ENCODE measurements around the gene DENND5A. TPM values are rescaled to one million over a fixed set of nuclear protein-coding genes. Genes with fewer than 3 reads are reported as not detected.

The DENND5A gene
- total RNA-seq, 1 donor from 2014 or later = 156 TPM

DNA sequence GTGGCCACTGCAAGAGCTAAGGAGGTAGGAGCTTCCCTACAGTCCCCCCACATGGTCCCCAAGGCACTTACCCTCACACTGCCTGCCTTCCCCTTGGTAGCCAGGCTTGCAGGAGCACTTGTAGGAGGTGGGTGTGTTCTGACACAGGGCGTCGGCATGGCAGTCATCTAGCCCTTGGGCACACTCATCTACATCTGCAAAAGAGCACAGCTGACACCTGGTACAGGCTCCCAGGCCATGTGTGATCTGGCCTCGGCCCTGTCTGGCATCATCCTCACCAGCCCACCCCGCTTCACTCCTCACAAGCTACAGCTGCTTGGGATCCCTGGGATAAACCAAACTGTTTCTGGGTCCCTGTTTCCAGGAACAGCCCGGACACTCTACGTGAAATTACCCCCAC is 175.5 kb downstream of the DENND5A start:
- Histone ChIP-seq H3K4me3 (ENCODE audit: insufficient read depth, low read depth, low read length) (no peak overlapping the region), H2AFZ (ENCODE audit: low read depth, low read length) (no peak overlapping the region), H3K36me3 (ENCODE audit: insufficient read depth, low read length) (no peaks in the 10 kb centered on the region), H3K9ac (ENCODE audit: low read length) (no peak overlapping the region), H4K20me1 (ENCODE audit: insufficient read depth, low read length) (peaks cover 6% of the 10 kb centered on the region), H3K4me1 (ENCODE audit: insufficient read depth, low read length) (peaks cover 4% of the 10 kb centered on the region), H3K4me2 (ENCODE audit: low read length) (no peak overlapping the region), H3K79me2 (ENCODE audit: insufficient read depth, low read length) (no peaks in the 10 kb centered on the region), H3K9me3 (ENCODE audit: insufficient read depth, low read depth, low read length) (no peaks in the 10 kb centered on the region), H3K27ac (ENCODE audit: low read depth, low read length) (no peak overlapping the region), H3K27me3 (ENCODE audit: insufficient read depth, low read length) (peaks cover 7% of the 10 kb centered on the region)
- DNase-seq (ENCODE audit: low read depth) (no peak), FAIRE-seq (no peak)
- Mint-ChIP-seq H3K27ac (ENCODE audit: unreplicated experiment) (no peak overlapping the region), H3K4me3 (ENCODE audit: unreplicated experiment) (no peak overlapping the region), H3K9me3 (ENCODE audit: unreplicated experiment) (peaks cover under 1% of the 10 kb centered on the region), H3K4me1 (ENCODE audit: low read depth, unreplicated experiment) (no peaks in the 10 kb centered on the region), H3K36me3 (ENCODE audit: low read depth, unreplicated experiment) (peaks cover 5% of the 10 kb centered on the region), H3K27me3 (ENCODE audit: low read depth, unreplicated experiment) (peaks cover 41% of the 10 kb centered on the region)
- TF ChIP-seq, protein P1, sequence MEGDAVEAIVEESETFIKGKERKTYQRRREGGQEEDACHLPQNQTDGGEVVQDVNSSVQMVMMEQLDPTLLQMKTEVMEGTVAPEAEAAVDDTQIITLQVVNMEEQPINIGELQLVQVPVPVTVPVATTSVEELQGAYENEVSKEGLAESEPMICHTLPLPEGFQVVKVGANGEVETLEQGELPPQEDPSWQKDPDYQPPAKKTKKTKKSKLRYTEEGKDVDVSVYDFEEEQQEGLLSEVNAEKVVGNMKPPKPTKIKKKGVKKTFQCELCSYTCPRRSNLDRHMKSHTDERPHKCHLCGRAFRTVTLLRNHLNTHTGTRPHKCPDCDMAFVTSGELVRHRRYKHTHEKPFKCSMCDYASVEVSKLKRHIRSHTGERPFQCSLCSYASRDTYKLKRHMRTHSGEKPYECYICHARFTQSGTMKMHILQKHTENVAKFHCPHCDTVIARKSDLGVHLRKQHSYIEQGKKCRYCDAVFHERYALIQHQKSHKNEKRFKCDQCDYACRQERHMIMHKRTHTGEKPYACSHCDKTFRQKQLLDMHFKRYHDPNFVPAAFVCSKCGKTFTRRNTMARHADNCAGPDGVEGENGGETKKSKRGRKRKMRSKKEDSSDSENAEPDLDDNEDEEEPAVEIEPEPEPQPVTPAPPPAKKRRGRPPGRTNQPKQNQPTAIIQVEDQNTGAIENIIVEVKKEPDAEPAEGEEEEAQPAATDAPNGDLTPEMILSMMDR (IDR thresholded peaks at IDR 0.05; ENCODE audit: insufficient read depth, low read depth, low read length) = no peak
- no peak for TF ChIP-seq EZH2 (IDR thresholded peaks at IDR 0.05; ENCODE audit: insufficient read depth, low read length)

DNA sequence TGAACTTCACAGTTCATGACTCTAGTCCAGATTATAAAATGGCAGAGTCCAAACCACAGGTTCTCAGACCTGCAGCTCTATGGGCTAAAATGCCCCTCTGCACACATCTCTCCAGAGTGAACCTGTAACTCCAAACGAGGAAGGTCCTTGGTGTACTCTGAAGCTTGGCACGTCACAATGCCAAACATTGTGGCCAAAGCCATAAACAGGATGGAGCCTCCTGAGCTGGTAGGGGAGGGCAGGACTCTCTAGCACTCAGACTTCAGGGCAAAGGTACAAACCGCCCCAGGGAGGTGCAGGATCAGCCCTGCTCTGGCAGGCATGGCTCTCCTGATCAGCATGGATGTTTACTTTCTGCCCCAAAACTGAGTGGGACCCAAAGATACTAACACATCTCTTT is 176.1 kb downstream of the DENND5A start:
- FAIRE-seq = no peak

More for the DNA sequence above, 176.1 kb downstream of the DENND5A start:
- H3K27ac ChIP-seq (ENCODE audit: low read depth, low read length) = no peak overlapping the region
- Mint-ChIP-seq H3K27me3 (ENCODE audit: low read depth, unreplicated experiment) (peaks cover 39% of the 10 kb centered on the region), H3K4me1 (ENCODE audit: low read depth, unreplicated experiment) (no peaks in the 10 kb centered on the region), H3K9me3 (ENCODE audit: unreplicated experiment) (no peaks in the 10 kb centered on the region), H3K36me3 (ENCODE audit: low read depth, unreplicated experiment) (peaks cover 1% of the 10 kb centered on the region), H3K4me3 (ENCODE audit: unreplicated experiment) (peak overlapping the region; percentile 8), H3K27ac (ENCODE audit: unreplicated experiment) (no peak overlapping the region)
- H3K79me2 ChIP-seq (ENCODE audit: insufficient read depth, low read length) = no peaks in the 10 kb centered on the region
- no peak overlapping the region for H3K9ac ChIP-seq (ENCODE audit: low read length)
- H4K20me1 ChIP-seq (ENCODE audit: insufficient read depth, low read length) = peaks cover 6% of the 10 kb centered on the region
- no peak for TF ChIP-seq EZH2 (IDR thresholded peaks at IDR 0.05; ENCODE audit: insufficient read depth, low read length)
- TF ChIP-seq, protein P1 (IDR thresholded peaks at IDR 0.05; ENCODE audit: insufficient read depth, low read depth, low read length) = no peak
- H3K9me3 ChIP-seq (ENCODE audit: insufficient read depth, low read depth, low read length) = no peaks in the 10 kb centered on the region
- H3K27me3 ChIP-seq (ENCODE audit: insufficient read depth, low read length) = peaks cover 7% of the 10 kb centered on the region
- no peaks in the 10 kb centered on the region for H3K36me3 ChIP-seq (ENCODE audit: insufficient read depth, low read length)
- no peak overlapping the region for H2AFZ ChIP-seq (ENCODE audit: low read depth, low read length)
- no peak overlapping the region for H3K4me2 ChIP-seq (ENCODE audit: low read length)
- no peak for DNase-seq (ENCODE audit: low read depth)
- H3K4me3 ChIP-seq (ENCODE audit: insufficient read depth, low read depth, low read length) = no peak overlapping the region
- H3K4me1 ChIP-seq (ENCODE audit: insufficient read depth, low read length) = peaks cover 4% of the 10 kb centered on the region

Small RNA genes within 50 kb of the gene (microRNA-seq; reads per million reads assigned to microRNA genes)
- not detected for gene MIR5691

Other genes starting within 250 kb of the DENND5A start
- 1.5 and 1.6 TPM in 2 replicates for gene SCUBE2, start 173.8 kb downstream of the DENND5A start, total RNA-seq
- 43.6 and 43.8 TPM in 2 replicates for gene TMEM41B, start 49.2 kb upstream of the DENND5A start, total RNA-seq
- gene IPO7, start 119.3 kb upstream of the DENND5A start, total RNA-seq = 142 and 158 TPM in 2 replicates
- gene ZNF143, start 195.7 kb upstream of the DENND5A start, total RNA-seq = 20.9 and 28.3 TPM in 2 replicates